ENCODE data around the gene DGCR8. TPM values are rescaled to one million over a fixed set of nuclear protein-coding genes. Genes with fewer than 3 reads are reported as not detected.

DGCR8 gene
- total RNA-seq, 2 experiments from 2014 or later: 35.0 to 38.8 TPM

DNA sequence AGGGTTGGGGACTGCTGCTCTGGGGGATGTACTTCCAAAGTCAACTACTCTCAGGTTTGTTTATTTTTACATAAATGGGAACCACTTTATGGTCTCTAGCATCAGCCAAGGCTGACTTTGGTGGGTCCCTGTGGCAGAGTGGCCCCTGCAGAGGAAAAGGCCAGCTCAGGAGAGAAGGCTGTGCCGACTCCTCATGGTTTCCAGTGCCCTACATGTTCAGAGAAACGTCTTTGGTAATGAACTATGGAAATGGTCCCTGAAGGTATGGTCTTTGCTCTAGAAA is 48.5 kb downstream of the DGCR8 start:
- Mint-ChIP-seq H3K27me3 (no peaks in the 10 kb centered on the region), H3K36me3 (ENCODE audit: low read depth) (peaks cover 34% of the 10 kb centered on the region), H3K27ac (peak overlapping the region; percentile 69), H3K9me3 (no peaks in the 10 kb centered on the region), H3K4me3 (no peak overlapping the region), H3K4me1 (ENCODE audit: low read depth) (peaks cover 35% of the 10 kb centered on the region)
- ChIA-PET CTCF (interaction anchor here (1.1 to 2.0 kb wide), 7 partner anchors 9 to 158 kb away, joined by 3 to 11 read pairs (median 5); no protein-coding TSS in a partner anchor), POLR2A (interaction anchor here (1.1 to 8.4 kb wide), 7 partner anchors 11 to 163 kb away, joined by 3 to 111 read pairs (median 4); partner anchors contain the start of genes RANBP1 and TRMT2A)
- DNase-seq: no peak
- ATAC-seq: no peak
- TF ChIP-seq, protein P1, sequence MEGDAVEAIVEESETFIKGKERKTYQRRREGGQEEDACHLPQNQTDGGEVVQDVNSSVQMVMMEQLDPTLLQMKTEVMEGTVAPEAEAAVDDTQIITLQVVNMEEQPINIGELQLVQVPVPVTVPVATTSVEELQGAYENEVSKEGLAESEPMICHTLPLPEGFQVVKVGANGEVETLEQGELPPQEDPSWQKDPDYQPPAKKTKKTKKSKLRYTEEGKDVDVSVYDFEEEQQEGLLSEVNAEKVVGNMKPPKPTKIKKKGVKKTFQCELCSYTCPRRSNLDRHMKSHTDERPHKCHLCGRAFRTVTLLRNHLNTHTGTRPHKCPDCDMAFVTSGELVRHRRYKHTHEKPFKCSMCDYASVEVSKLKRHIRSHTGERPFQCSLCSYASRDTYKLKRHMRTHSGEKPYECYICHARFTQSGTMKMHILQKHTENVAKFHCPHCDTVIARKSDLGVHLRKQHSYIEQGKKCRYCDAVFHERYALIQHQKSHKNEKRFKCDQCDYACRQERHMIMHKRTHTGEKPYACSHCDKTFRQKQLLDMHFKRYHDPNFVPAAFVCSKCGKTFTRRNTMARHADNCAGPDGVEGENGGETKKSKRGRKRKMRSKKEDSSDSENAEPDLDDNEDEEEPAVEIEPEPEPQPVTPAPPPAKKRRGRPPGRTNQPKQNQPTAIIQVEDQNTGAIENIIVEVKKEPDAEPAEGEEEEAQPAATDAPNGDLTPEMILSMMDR (IDR thresholded peaks at IDR 0.05): no peak
- intact Hi-C loops (cut with micrococcal nuclease): loop anchor here (5.0 kb wide), 1 partner anchor 156 kb away; no protein-coding TSS in a partner anchor

DNA sequence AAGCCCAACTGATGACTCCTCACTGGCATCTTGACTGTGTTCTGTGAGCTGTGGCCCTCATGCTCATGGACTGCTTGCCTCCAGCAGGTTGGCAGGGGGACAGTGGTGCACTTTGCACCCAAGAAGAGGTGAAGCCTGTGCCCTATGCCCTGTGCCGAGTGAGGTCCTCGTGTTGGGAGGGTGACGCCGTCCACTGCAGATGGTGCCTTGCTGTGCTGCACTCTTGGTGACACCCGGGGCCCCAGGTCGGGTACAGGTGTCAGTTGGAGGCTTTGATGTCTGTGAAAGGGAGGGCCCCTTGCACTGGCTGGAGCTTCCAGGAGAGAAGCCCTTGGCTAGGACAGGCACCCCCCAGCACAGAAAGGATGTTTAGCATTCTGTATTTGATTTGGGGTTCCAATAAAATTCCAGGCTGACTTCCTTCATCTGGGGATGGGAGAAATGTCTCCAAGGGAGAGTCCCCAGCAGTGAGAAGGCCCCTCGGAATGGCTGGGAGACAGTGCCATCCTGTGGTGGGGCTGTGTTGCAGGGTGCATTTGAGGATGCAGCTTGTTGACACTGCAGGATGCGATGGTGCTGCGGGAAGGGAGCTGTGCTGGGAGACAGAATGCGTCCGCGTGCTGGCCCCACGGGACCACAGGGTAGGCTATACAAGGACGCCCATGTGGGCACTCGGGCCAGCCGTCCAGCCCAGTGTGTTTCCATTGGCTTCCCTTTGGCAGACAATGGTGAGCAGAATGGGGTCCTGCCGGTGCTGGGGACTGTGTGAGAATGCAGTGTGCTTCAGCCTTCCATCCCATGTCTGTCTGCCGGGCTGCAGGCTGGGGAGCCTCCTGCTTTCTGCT is 49.1 kb downstream of the DGCR8 start:
- Mint-ChIP-seq H3K36me3 (ENCODE audit: low read depth) (peaks cover 29% of the 10 kb centered on the region), H3K4me1 (ENCODE audit: low read depth) (peaks cover 38% of the 10 kb centered on the region), H3K27ac (peak overlapping the region; percentile 69), H3K27me3 (no peaks in the 10 kb centered on the region), H3K9me3 (no peaks in the 10 kb centered on the region), H3K4me3 (no peak overlapping the region)
- peak; percentile 72 for DNase-seq
- TF ChIP-seq, protein P1 (IDR thresholded peaks at IDR 0.05): peak; percentile 63
- intact Hi-C loops (cut with micrococcal nuclease): loop anchor here (5.0 kb wide), 1 partner anchor 157 kb away; no protein-coding TSS in a partner anchor
- CTCF ChIA-PET: interaction anchor here (0.7 to 2.0 kb wide), 12 partner anchors 8 to 158 kb away, joined by 3 to 11 read pairs (median 3); no protein-coding TSS in a partner anchor
- POLR2A ChIA-PET: interaction anchor here (1.1 to 8.4 kb wide), 7 partner anchors 12 to 164 kb away, joined by 3 to 111 read pairs (median 4); partner anchors contain the start of genes RANBP1 and TRMT2A
- ATAC-seq: peak; percentile 57

DNA sequence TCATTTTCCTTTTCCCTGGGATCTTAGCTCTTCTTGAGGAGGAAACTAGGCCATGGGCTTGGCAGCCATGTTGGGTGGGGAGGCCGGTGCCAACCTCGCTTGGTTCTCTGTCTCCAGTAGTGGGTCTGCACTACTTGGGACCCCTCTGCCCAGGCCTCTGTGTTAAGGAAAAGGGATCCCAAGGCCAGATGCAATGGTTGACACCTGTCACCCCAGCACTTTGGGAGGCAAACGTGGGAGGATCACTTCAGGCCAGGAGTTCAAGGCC is 49.6 kb downstream of the DGCR8 start:
- H3K4me1 Mint-ChIP-seq (ENCODE audit: low read depth): peaks cover 42% of the 10 kb centered on the region
- POLR2A ChIA-PET: interaction anchor here (1.1 to 8.4 kb wide), 5 partner anchors 12 to 164 kb away, joined by 3 to 111 read pairs (median 5); partner anchors contain the start of genes RANBP1 and TRMT2A

DNA sequence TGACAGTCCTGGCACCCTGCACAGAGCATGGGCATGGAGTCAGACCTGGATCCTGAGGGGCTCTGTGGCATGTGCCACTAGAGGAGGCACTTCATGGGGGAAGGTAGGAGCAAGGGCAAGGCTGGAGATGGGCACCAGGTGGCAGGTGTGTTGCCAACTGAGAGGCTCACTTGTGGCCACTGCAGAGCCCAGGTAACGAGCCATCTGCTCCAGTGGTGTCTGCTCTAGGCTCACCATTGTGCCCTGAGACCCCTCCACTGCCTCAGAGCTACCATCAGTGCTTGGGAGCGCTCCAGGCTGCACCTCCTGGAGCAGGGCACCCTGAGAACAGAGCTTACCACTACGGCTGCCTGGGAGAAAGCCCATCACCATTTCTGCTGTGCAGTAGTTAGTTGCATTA is 50.3 kb downstream of the DGCR8 start:
- peaks cover 18% of the 10 kb centered on the region for H3K36me3 Mint-ChIP-seq (ENCODE audit: low read depth)
- peaks cover 42% of the 10 kb centered on the region for H3K4me1 Mint-ChIP-seq (ENCODE audit: low read depth)
- TF ChIP-seq, protein P1 (IDR thresholded peaks at IDR 0.05): no peak
- CTCF ChIA-PET: interaction anchor here (0.9 to 2.0 kb wide), 5 partner anchors 22 to 159 kb away, joined by 3 to 5 read pairs (median 5); no protein-coding TSS in a partner anchor
- POLR2A ChIA-PET: interaction anchor here (0.6 to 8.4 kb wide), 6 partner anchors 13 to 165 kb away, joined by 3 to 111 read pairs (median 4); partner anchors contain the start of genes RANBP1 and TRMT2A
- peak; percentile 35 for DNase-seq
- H3K27ac Mint-ChIP-seq: no peak overlapping the region
- no peak for ATAC-seq
- intact Hi-C loops (cut with micrococcal nuclease): no loop called here
- no peaks in the 10 kb centered on the region for H3K9me3 Mint-ChIP-seq
- no peaks in the 10 kb centered on the region for H3K27me3 Mint-ChIP-seq
- peak overlapping the region; percentile 46 for H3K4me3 Mint-ChIP-seq

More for the DNA sequence above, 49.6 kb downstream of the DGCR8 start:
- TF ChIP-seq, protein P1 (IDR thresholded peaks at IDR 0.05): no peak
- no peak for DNase-seq
- Mint-ChIP-seq H3K27ac (no peak overlapping the region), H3K27me3 (no peaks in the 10 kb centered on the region), H3K36me3 (ENCODE audit: low read depth) (peaks cover 24% of the 10 kb centered on the region), H3K9me3 (no peaks in the 10 kb centered on the region), H3K4me3 (no peak overlapping the region)
- CTCF ChIA-PET: interaction anchor here (0.7 to 2.0 kb wide), 11 partner anchors 8 to 158 kb away, joined by 3 to 11 read pairs (median 3); no protein-coding TSS in a partner anchor
- intact Hi-C loops (cut with micrococcal nuclease): loop anchor here (5.0 kb wide), 1 partner anchor 157 kb away; no protein-coding TSS in a partner anchor
- no peak for ATAC-seq
